Fibroblast of the aortic adventitia (primary cell): ENCODE results near the gene MTX1. TPM values are rescaled to one million over a fixed set of nuclear protein-coding genes. Genes with fewer than 3 reads are reported as not detected.

Experiments used
- DNase-seq: peaks from one replicate; pipeline ENCODE4 v3.0.0-alpha.2; 2010; ENCODE audit warnings: low read depth
- H3K4me3 ChIP-seq: 2 replicates; pipeline ENCODE4 v1.5.1; 2011; ENCODE audit warnings: low read depth, mild to moderate bottlenecking, control low read depth, low read length, moderate library complexity
- CTCF ChIP-seq: IDR thresholded peaks from 2 replicates; pipeline ENCODE4 v1.5.1; 2011; ENCODE audit warnings: mild to moderate bottlenecking, low read length, control low read depth, inconsistent platforms; ENCODE audit not compliant: insufficient read depth
- total RNA-seq: library from RNA; depleted of rRNA; stranded (reverse); fragments of >200 nt; gene quantifications from 2 replicates; pipeline ENCODE4 v1.2.3, GENCODE V29; 2012; ENCODE audit warnings: low replicate concordance

The MTX1 gene
- total RNA-seq, 1 donor, result 26.1 TPM

GRCh38 chr1:155198547-155198906 is 10.0 kb upstream of the MTX1 start:
- no peak for TF ChIP-seq CTCF
- H3K4me3 ChIP-seq, result no peak overlapping the region
- no peak for DNase-seq

- no peak for DNase-seq
- TF ChIP-seq CTCF, result no peak
- H3K4me3 ChIP-seq, result no peak overlapping the region
Measured at GRCh38 chr1:155199792-155200191, 8.7 kb upstream of the MTX1 start.

- TF ChIP-seq CTCF, result no peak
- no peak overlapping the region for H3K4me3 ChIP-seq
- DNase-seq, result no peak
Measured at GRCh38 chr1:155200920-155201319, 7.6 kb upstream of the MTX1 start.

- no peak for DNase-seq
- no peak overlapping the region for H3K4me3 ChIP-seq
- no peak for TF ChIP-seq CTCF
Measured at GRCh38 chr1:155202198-155202597, 6.3 kb upstream of the MTX1 start.

- no peak overlapping the region for H3K4me3 ChIP-seq
- no peak for TF ChIP-seq CTCF
Measured at GRCh38 chr1:155202731-155203515, 5.6 kb upstream of the MTX1 start.

GRCh38 chr1:155205035-155205434 is 3.5 kb upstream of the MTX1 start:
- TF ChIP-seq CTCF, result no peak
- no peak for DNase-seq
- H3K4me3 ChIP-seq, result no peak overlapping the region

More at GRCh38 chr1:155202731-155203515, 5.6 kb upstream of the MTX1 start:
- no peak for DNase-seq
